Aorta (tissue), 5 donors: ENCODE results near the gene RPL18. TPM values are rescaled to one million over a fixed set of nuclear protein-coding genes. Genes with fewer than 3 reads are reported as not detected.

Experiments
- ATAC-seq: fragments of 200-7000 bp; cut with Tn5 transposase; one replicate; pipeline ENCODE4 v1.9.1; 2022; ENCODE audit warnings: moderate library complexity; ENCODE audit not compliant: low FRiP score
- DNase-seq, 2 donors: peaks; one replicate each; pipeline ENCODE4 v3.0.0-alpha.2; 2020
- H3K27ac ChIP-seq, 2 donors: one replicate each; pipeline ENCODE4 v1.5.1; 2013; ENCODE audit warnings: low read length in 2 of 2, mild to moderate bottlenecking in 2 of 2, moderate library complexity in 2 of 2, control low read depth in 1 of 2, inconsistent platforms in 1 of 2, low read depth in 1 of 2
- H3K27me3 ChIP-seq, 2 donors: one replicate each; pipeline ENCODE4 v1.6.1; 2013; ENCODE audit warnings: control low read depth in 1 of 2, low read length in 1 of 2, mild to moderate bottlenecking in 1 of 2, moderate library complexity in 1 of 2; ENCODE audit not compliant: insufficient read depth in 2 of 2, control insufficient read depth in 1 of 2
- H3K36me3 ChIP-seq, 2 donors: one replicate each; pipeline ENCODE4 v1.6.1; 2013; ENCODE audit warnings: control low read depth in 1 of 2, low read length in 1 of 2, mild to moderate bottlenecking in 1 of 2; ENCODE audit not compliant: insufficient read depth in 2 of 2, control insufficient read depth in 1 of 2
- H3K4me1 ChIP-seq, 2 donors: one replicate each; pipeline ENCODE4 v1.6.1; 2013; ENCODE audit warnings: low read length in 2 of 2, control low read depth in 1 of 2, mild to moderate bottlenecking in 1 of 2, moderate library complexity in 1 of 2; ENCODE audit not compliant: insufficient read depth in 2 of 2, control insufficient read depth in 1 of 2
- H3K4me3 ChIP-seq, 2 donors: one replicate each; pipeline ENCODE4 v1.5.1; 2013; ENCODE audit warnings: low read length in 2 of 2, control low read depth in 1 of 2, mild to moderate bottlenecking in 1 of 2
- H3K9me3 ChIP-seq: one replicate; pipeline ENCODE4 v1.6.1; 2013; ENCODE audit warnings: mild to moderate bottlenecking, low read length; ENCODE audit not compliant: control insufficient read depth
- WGBS, 2 donors: extraction: QIAGEN DNeasy Blood & Tissue Kit; methylation state at CpG; one replicate each; pipeline ENCODE4 v1.1.7; 2013; 5-methylcytosine and 5-hydroxymethylcytosine counted together
- intact Hi-C, 2 donors: fragments of 100-400 bp; cut with DNase I; formaldehyde crosslinking; loops; one replicate each; pipeline versions ENCODE4 v1.14.2 to v1.15.0; 2022
- polyA plus RNA-seq, 2 donors: library from polyadenylated mRNA; stranded (reverse); fragments of 200-250 nt; gene quantifications; one replicate each; pipeline ENCODE4 v1.2.3, GENCODE V29; 2013
- total RNA-seq, 2 donors: library from RNA; stranded (reverse); fragmentation: NEBNext Ultra II Directional; extraction: Animal tissue kit (Norgen Biotek cat#: 25700); gene quantifications; one replicate each; pipeline ENCODE4 v1.2.1, GENCODE V29; 2021
- donor health status: healthy with polysubstance abuse.
- donor health status: Bipolar disorder and iron deficiency.
- donor health status: DM: no; HTN: no; CAD: no.
- donor health status: DM: no; HTN: no; CAD: no.
- donor health status: DM: yes; HTN: yes; CAD: no.

The RPL18 gene
- total and polyA plus RNA-seq, 4 donors = 900 to 2,376 (median 1,541) TPM

GRCh38 chr19:48607359-48607755 is 11.6 kb downstream of the RPL18 start:
- Histone ChIP-seq H3K4me3 (no peak overlapping the region), H3K27me3 (no peaks in the 10 kb centered on the region), H3K9me3 (no peaks in the 10 kb centered on the region), H3K27ac (no peak overlapping the region), H3K4me1 (no peaks in the 10 kb centered on the region), H3K36me3 (no peaks in the 10 kb centered on the region)
- intact Hi-C loops = no loop called here
- no peak for ATAC-seq
- 73 to 86% methylated on average over 7 of the region's 7 CpGs for WGBS, 2 donors
- DNase-seq = no peak

GRCh38 chr19:48606463-48607358 is 12.3 kb downstream of the RPL18 start, which contains the start of gene SPACA4:
Gene SPACA4 (plus strand): TSS chr19:48606742. CDS start chr19:48606979, 237 bp downstream.
- peak; percentile 10 for ATAC-seq

GRCh38 chr19:48603850-48604249 is 15.1 kb downstream of the RPL18 start:
- WGBS, 2 donors = 90 to 95% methylated on average over 9 of the region's 9 CpGs
- H3K4me1 ChIP-seq = no peaks in the 10 kb centered on the region
- H3K36me3 ChIP-seq = no peaks in the 10 kb centered on the region
- no peaks in the 10 kb centered on the region for H3K9me3 ChIP-seq
- ATAC-seq (no peak), DNase-seq (no peak)
- intact Hi-C loops = no loop called here
- H3K4me3 ChIP-seq = no peak overlapping the region
- H3K27ac ChIP-seq = no peak overlapping the region
- no peaks in the 10 kb centered on the region for H3K27me3 ChIP-seq

More at GRCh38 chr19:48606463-48607358, 12.3 kb downstream of the RPL18 start, which contains the start of gene SPACA4:
- Histone ChIP-seq H3K36me3 (no peaks in the 10 kb centered on the region), H3K27ac (no peak within 1 kb of the TSS), H3K4me3 (no peak within 1 kb of the TSS), H3K9me3 (no peaks in the 10 kb centered on the region), H3K27me3 (no peaks in the 10 kb centered on the region), H3K4me1 (no peaks in the 10 kb centered on the region)
- WGBS, 2 donors = 88 to 90% methylated on average over 39 of the region's 39 CpGs
- intact Hi-C loops = no loop called here
- no peak for DNase-seq

GRCh38 chr19:48603449-48603848 is 15.5 kb downstream of the RPL18 start:
- DNase-seq (no peak), ATAC-seq (no peak)
- intact Hi-C loops = no loop called here
- H3K4me1 ChIP-seq = no peaks in the 10 kb centered on the region
- no peak overlapping the region for H3K4me3 ChIP-seq
- H3K27me3 ChIP-seq = no peaks in the 10 kb centered on the region
- H3K27ac ChIP-seq = no peak overlapping the region
- 88 to 92% methylated on average over 39 of the region's 39 CpGs for WGBS, 2 donors
- no peaks in the 10 kb centered on the region for H3K36me3 ChIP-seq
- H3K9me3 ChIP-seq = no peaks in the 10 kb centered on the region

- DNase-seq (no peak), ATAC-seq (no peak)
- WGBS, 2 donors = 79 to 84% methylated on average over 9 of the region's 9 CpGs
- H3K4me1 ChIP-seq = no peaks in the 10 kb centered on the region
- H3K27me3 ChIP-seq = no peaks in the 10 kb centered on the region
- H3K9me3 ChIP-seq = no peaks in the 10 kb centered on the region
- H3K4me3 ChIP-seq = no peak overlapping the region
- intact Hi-C loops = no loop called here
- H3K36me3 ChIP-seq = no peaks in the 10 kb centered on the region
- H3K27ac ChIP-seq = no peak overlapping the region
Measured at GRCh38 chr19:48603001-48603400, 16.0 kb downstream of the RPL18 start.

- Histone ChIP-seq H3K36me3 (no peaks in the 10 kb centered on the region), H3K9me3 (no peaks in the 10 kb centered on the region), H3K4me3 (no peak overlapping the region), H3K4me1 (no peaks in the 10 kb centered on the region), H3K27ac (no peak overlapping the region), H3K27me3 (no peaks in the 10 kb centered on the region)
- no peak for DNase-seq
- 84 to 87% methylated on average over 21 of the region's 21 CpGs for WGBS, 2 donors
- no peak for ATAC-seq
- intact Hi-C loops = no loop called here
Measured at GRCh38 chr19:48600679-48601417, 18.1 kb downstream of the RPL18 start.

GRCh38 chr19:48598996-48599700 is 19.8 kb downstream of the RPL18 start:
- Histone ChIP-seq H3K4me1 (no peaks in the 10 kb centered on the region), H3K27me3 (no peaks in the 10 kb centered on the region), H3K9me3 (no peaks in the 10 kb centered on the region), H3K4me3 (no peak overlapping the region), H3K27ac (no peak overlapping the region), H3K36me3 (no peaks in the 10 kb centered on the region)
- no peak for DNase-seq
- 68 to 69% methylated on average over 30 of the region's 30 CpGs for WGBS, 2 donors
- intact Hi-C loops = no loop called here
- no peak for ATAC-seq

GRCh38 chr19:48596679-48597465 is 22.1 kb downstream of the RPL18 start:
- no peak overlapping the region for H3K4me3 ChIP-seq
- no peaks in the 10 kb centered on the region for H3K36me3 ChIP-seq
- DNase-seq = no peak
- no peak overlapping the region for H3K27ac ChIP-seq
- no peaks in the 10 kb centered on the region for H3K9me3 ChIP-seq
- intact Hi-C loops = no loop called here
- no peaks in the 10 kb centered on the region for H3K4me1 ChIP-seq
- no peak for ATAC-seq
- WGBS, 2 donors = 79 to 82% methylated on average over 38 to 39 of the region's 39 CpGs
- no peaks in the 10 kb centered on the region for H3K27me3 ChIP-seq
